K562 (cell line): ENCODE results near the gene CEP20. TPM values are rescaled to one million over a fixed set of nuclear protein-coding genes. Genes with fewer than 3 reads are reported as not detected.
"Not testable (repeated sequence)": the region's sequence is repeated elsewhere in the genome, so short reads cannot be mapped to it uniquely, and the experiment has no call there.

Experiments
- ATAC-seq: fragments of 200-7000 bp; cut with Tn5 transposase; 3 replicates; pipeline ENCODE4 v1.9.1; 2020; ENCODE audit warnings: moderate library complexity
- BruUV-seq: library from RNA; stranded (reverse); fragments of 400-500 nt; replicated peaks from 2 replicates; lab custom pipeline; 2021; lab: Mats Ljungman, UMichigan
- CTCF ChIA-PET: fragments of 300-600 bp; formaldehyde crosslinking; extraction: SDS; loops from one replicate; lab custom pipeline; 2021; ENCODE audit warnings: low intra/inter-chr PET ratio; lab: Yijun Ruan, JAX
- POLR2A ChIA-PET: fragments of 300-600, 350-650 bp; sonication (Branson Sonifier 250); formaldehyde crosslinking; extraction: SDS; loops from one replicate; lab custom pipeline; 2021; ENCODE audit warnings: antibody characterized with exemption, inconsistent platforms; lab: Yijun Ruan, JAX
- DNase-seq, 4 experiments: peaks; one replicate each; pipeline versions ENCODE4 v3.0.0 to v3.0.0-alpha.2; 2011 to 2018; ENCODE audit warnings: low spot score in 3 of 4, mixed read lengths in 3 of 4; ENCODE audit errors: extremely low read depth in 1 of 4
- FAIRE-seq: peaks from 2 replicates; lab custom pipeline; 2011; peaks lifted over from hg19 to GRCh38; lab: Jason Lieb, UNC
- H2AFZ ChIP-seq: 2 replicates; pipeline ENCODE4 v1.6.0; 2011; ENCODE audit warnings: low read depth, low read length, control low read depth, inconsistent platforms
- H3K27ac ChIP-seq: fragments of 200-600 bp; 3 replicates; pipeline ENCODE4 v1.8.0; 2011; ENCODE audit warnings: low read depth, mild to moderate bottlenecking, control low read depth, inconsistent platforms, low read length, moderate library complexity, mixed read lengths; ENCODE audit errors: extremely low read depth
- H3K27me3 ChIP-seq, 2 experiments: fragments of 300-600 bp in 1 of 2; 2 replicates in 1 of 2; 3 replicates in 1 of 2; pipeline versions ENCODE4 v1.6.0 to v1.8.0; 2011; ENCODE audit warnings: inconsistent platforms in 2 of 2, low read length in 2 of 2, mild to moderate bottlenecking in 1 of 2, mixed read lengths in 1 of 2, moderate library complexity in 1 of 2; ENCODE audit not compliant: control insufficient read depth in 2 of 2, insufficient read depth in 2 of 2
- H3K36me3 ChIP-seq: fragments of 300-600 bp; 3 replicates; pipeline ENCODE4 v1.8.0; 2011; ENCODE audit warnings: mild to moderate bottlenecking, low read length, inconsistent platforms; ENCODE audit not compliant: control insufficient read depth, insufficient read depth
- H3K4me1 ChIP-seq, 2 experiments: fragments of 200-600 bp in 1 of 2; replicated peaks in 1 of 2; 2 replicates in 1 of 2; 3 replicates in 1 of 2; pipeline versions ENCODE4 v1.5.1 to v1.8.0; 2011; ENCODE audit warnings: inconsistent platforms in 2 of 2, low read length in 2 of 2, mild to moderate bottlenecking in 1 of 2, mixed read lengths in 1 of 2, moderate library complexity in 1 of 2; ENCODE audit not compliant: control insufficient read depth in 2 of 2, insufficient read depth in 2 of 2
- H3K4me2 ChIP-seq: 2 replicates; pipeline ENCODE4 v1.6.1; 2011; ENCODE audit warnings: low read length, control low read depth, inconsistent platforms, mixed read lengths; ENCODE audit not compliant: insufficient read depth
- H3K4me3 ChIP-seq: fragments of 200-600 bp; sonication (generic), shearing (Covaris generic); 2 replicates; pipeline ENCODE4 v1.5.1; 2016; ENCODE audit warnings: control low read depth, inconsistent platforms
- H3K79me2 ChIP-seq: fragments of 200-600 bp; 3 replicates; pipeline ENCODE4 v1.8.0; 2011; ENCODE audit warnings: low read length, inconsistent platforms; ENCODE audit not compliant: control insufficient read depth, insufficient read depth
- H3K9ac ChIP-seq, 2 experiments: 2 replicates each; pipeline versions ENCODE4 v1.6.0 to v1.6.1; 2011; ENCODE audit warnings: low read depth in 2 of 2, low read length in 2 of 2, control low read depth in 1 of 2, inconsistent platforms in 1 of 2, mild to moderate bottlenecking in 1 of 2, mixed read lengths in 1 of 2; ENCODE audit not compliant: insufficient read depth in 1 of 2
- H3K9me1 ChIP-seq: one replicate; pipeline ENCODE4 v1.6.0; 2011; ENCODE audit warnings: inconsistent platforms, mild to moderate bottlenecking, low read length, moderate library complexity; ENCODE audit not compliant: control insufficient read depth, insufficient read depth
- H3K9me3 ChIP-seq: replicated peaks from 2 replicates; pipeline ENCODE4 v1.5.1; 2011; ENCODE audit warnings: low read depth, low read length, inconsistent platforms; ENCODE audit not compliant: control insufficient read depth, insufficient read depth
- H4K20me1 ChIP-seq: replicated peaks from 2 replicates; pipeline ENCODE4 v1.6.1; 2011; ENCODE audit warnings: low read length, inconsistent platforms, mixed read lengths; ENCODE audit not compliant: control insufficient read depth, insufficient read depth
- BCOR ChIP-seq: fragments of 450-650 bp; IDR thresholded peaks from 2 replicates; pipeline ENCODE4 v1.6.1; 2016
- HMG20A ChIP-seq: fragments of 450-650 bp; formaldehyde crosslinking; conservative IDR thresholded peaks from 2 replicates; pipeline ENCODE4 v1.4.0; 2020; ENCODE audit warnings: mild to moderate bottlenecking, mixed read lengths
- WGBS: fragments of 100-300 bp; shearing (Covaris generic); methylation state at CpG from one replicate; pipeline ENCODE4 v1.1.6; 2016; ENCODE audit warnings: low coverage, mixed read lengths; ENCODE audit not compliant: insufficient coverage; ENCODE audit errors: missing lambda C conversion rate; 5-methylcytosine and 5-hydroxymethylcytosine counted together
- in situ Hi-C: fragments of 300-500 bp; cut with MboI; formaldehyde crosslinking; loops from 4 replicates; pipeline ENCODE4 v1.15.0; 2018; ENCODE audit warnings: inconsistent platforms, mixed read lengths
- intact Hi-C: fragments of 100-400 bp; cut with micrococcal nuclease; formaldehyde crosslinking; loops from 2 replicates; pipeline ENCODE4 v1.14.2; 2022
- polyA plus RNA-seq, 8 experiments: library from polyadenylated mRNA; depleted of rRNA in 4 of 8; stranded (reverse) in 5 of 8; unstranded in 3 of 8; fragments of >200 nt; fragmentation: Nextera tagmentation in 2 of 8; fragmentation: Illumina TruSeq in 1 of 8; extraction: Ambion mirVana in 2 of 8; extraction: Trizol in 1 of 8; gene quantifications; 2 replicates each; pipeline versions ENCODE4 v1.2.1 to v1.2.3, GENCODE V29; 2011 to 2014; ENCODE audit warnings: inconsistent platforms in 1 of 8, missing spikeins in 1 of 8
- total RNA-seq, 7 experiments: library from RNA; depleted of rRNA in 6 of 7; stranded (reverse); fragments of >200 nt in 6 of 7; fragmentation: Illumina TruSeq in 2 of 7; extraction: Trizol in 2 of 7; gene quantifications; 2 replicates each; pipeline versions ENCODE4 v1.2.1 to v1.2.3, GENCODE V29; 2011 to 2021; ENCODE audit warnings: low replicate concordance in 1 of 7

Gene CEP20
- total and polyA plus RNA-seq, 9 of the 15 experiments (the other 6 are each of a cell fraction or from before 2014, with no cell fraction given) = 41.3 to 150 (median 104) TPM

- H3K9me3 ChIP-seq = no peaks in the 10 kb centered on the region
- no peaks in the 10 kb centered on the region for H4K20me1 ChIP-seq
- H3K4me3 ChIP-seq = no peak overlapping the region
- no peak for DNase-seq
- H3K4me1 ChIP-seq = peaks cover 0 to 8% of the 10 kb centered on the region in 2 experiments; a peak in 2 of 5 replicates
- H3K9me1 ChIP-seq = no peaks in the 10 kb centered on the region
- WGBS = 2% methylated on average over 4 of the region's 4 CpGs
- CTCF ChIA-PET = no interaction called here
- no peaks in the 10 kb centered on the region for H3K36me3 ChIP-seq
- 0 out of 2 replicates have a peak, but pooled peaks have one; percentile 18 for TF ChIP-seq BCOR
- TF ChIP-seq HMG20A (CRISPR knock-in tag) = no peak
- no peak overlapping the region for H3K4me2 ChIP-seq
- intact Hi-C loops (no loop called here), in situ Hi-C loops (no loop called here)
- no TSS peak for BruUV-seq
- peak; percentile 37 for FAIRE-seq
- H2AFZ ChIP-seq = no peak overlapping the region
- peaks cover 42 to 68% of the 10 kb centered on the region in 2 experiments for H3K27me3 ChIP-seq
- no peak overlapping the region for H3K27ac ChIP-seq
- H3K79me2 ChIP-seq = no peaks in the 10 kb centered on the region
- no peak for ATAC-seq
- POLR2A ChIA-PET = interaction anchor here (1.0 kb wide), 1 partner anchor 10 kb away, joined by 4 read pairs; no protein-coding TSS in a partner anchor
- no peak overlapping the region for H3K9ac ChIP-seq
Measured at GRCh38 chr16:15853021-15853420, 35.4 kb downstream of the CEP20 start.

GRCh38 chr16:15850555-15850954, 37.8 kb downstream of the CEP20 start:
- H4K20me1 ChIP-seq, DNase-seq, H3K79me2 ChIP-seq, H3K9me1 ChIP-seq, CTCF ChIA-PET, H3K4me3 ChIP-seq, H2AFZ ChIP-seq, H3K9me3 ChIP-seq, H3K27ac ChIP-seq, intact Hi-C loops, BruUV-seq, H3K9ac ChIP-seq, H3K4me1 ChIP-seq, ATAC-seq, FAIRE-seq, H3K4me2 ChIP-seq, H3K36me3 ChIP-seq, in situ Hi-C loops: not testable (repeated sequence)
- POLR2A ChIA-PET = interaction anchor here (0.6 to 1.3 kb wide), 5 partner anchors 8 to 32 kb away, joined by 3 to 4 read pairs (median 3); no protein-coding TSS in a partner anchor
- peaks cover 30 to 74% of the 10 kb centered on the region in 2 experiments; a peak in 4 of 5 replicates for H3K27me3 ChIP-seq
- WGBS = 20% methylated on average over 5 of the region's 6 CpGs
